Central memory CD4-positive, alpha-beta T cell (primary cell): ENCODE measurements around the gene NIPSNAP2.
"Not testable (repeated sequence)": the region's sequence is repeated elsewhere in the genome, so short reads cannot be mapped to it uniquely, and the experiment has no call there.

Experiments
- DNase-seq: peaks from one replicate; pipeline ENCODE4 v3.0.0; 2022

Gene NIPSNAP2

GRCh38 chr7:55977831-55978230 is 13.4 kb downstream of the NIPSNAP2 start:
- DNase-seq, result no peak

- no peak for DNase-seq
Observed at GRCh38 chr7:55980266-55980665, 15.9 kb downstream of the NIPSNAP2 start.

GRCh38 chr7:55983537-55983936 is 19.2 kb downstream of the NIPSNAP2 start:
- DNase-seq, result no peak

GRCh38 chr7:55992346-55992745 is 28.0 kb downstream of the NIPSNAP2 start:
- DNase-seq, result no peak

- DNase-seq, result no peak
Observed at GRCh38 chr7:55996856-55997500, 32.6 kb downstream of the NIPSNAP2 start.

GRCh38 chr7:56003749-56004148 is 39.4 kb downstream of the NIPSNAP2 start:
- DNase-seq, result no peak

- no peak for DNase-seq
Observed at GRCh38 chr7:56007167-56007652, 42.8 kb downstream of the NIPSNAP2 start.

GRCh38 chr7:56007891-56008290 is 43.5 kb downstream of the NIPSNAP2 start:
- no peak for DNase-seq

- no peak for DNase-seq
Observed at GRCh38 chr7:56009695-56010094, 45.3 kb downstream of the NIPSNAP2 start.

GRCh38 chr7:56017015-56017414 is 52.6 kb downstream of the NIPSNAP2 start:
- not testable (repeated sequence) for DNase-seq

- DNase-seq, result no peak
Observed at GRCh38 chr7:56019501-56019900, 55.1 kb downstream of the NIPSNAP2 start.

- no peak for DNase-seq
Observed at GRCh38 chr7:56023500-56023899, 59.1 kb downstream of the NIPSNAP2 start.

- DNase-seq, result no peak
Observed at GRCh38 chr7:56026538-56026937, 62.2 kb downstream of the NIPSNAP2 start.

GRCh38 chr7:56028942-56029630 is 64.7 kb downstream of the NIPSNAP2 start:
- no peak for DNase-seq

GRCh38 chr7:56030340-56030739 is 66.0 kb downstream of the NIPSNAP2 start:
- DNase-seq, result no peak

GRCh38 chr7:56031556-56031955 is 67.2 kb downstream of the NIPSNAP2 start:
- not testable (repeated sequence) for DNase-seq

GRCh38 chr7:56032578-56032977 is 68.2 kb downstream of the NIPSNAP2 start:
- not testable (repeated sequence) for DNase-seq

GRCh38 chr7:56033671-56034432 is 69.5 kb downstream of the NIPSNAP2 start:
- peak; percentile 62 for DNase-seq

- DNase-seq, result no peak
Observed at GRCh38 chr7:56040730-56041129, 76.3 kb downstream of the NIPSNAP2 start.

- not testable (repeated sequence) for DNase-seq
Observed at GRCh38 chr7:56045758-56046157, 81.4 kb downstream of the NIPSNAP2 start.

- no peak for DNase-seq
Observed at GRCh38 chr7:56046721-56047445, 82.5 kb downstream of the NIPSNAP2 start.

- DNase-seq, result not testable (repeated sequence)
Observed at GRCh38 chr7:56047446-56048116, 83.2 kb downstream of the NIPSNAP2 start.
